GM13977 (cell line): ENCODE data around the gene STRA6.

ENCODE experiments used
- DNase-seq: peaks from one replicate; pipeline ENCODE4 v3.0.0; 2012; ENCODE audit warnings: low spot score
- CTCF ChIP-seq: IDR thresholded peaks from 2 replicates; pipeline ENCODE4 v1.5.1; 2012; ENCODE audit warnings: mild to moderate bottlenecking, control low read depth; ENCODE audit not compliant: insufficient read depth; ENCODE audit errors: extremely low read depth, missing control alignments
- in situ Hi-C: fragments of 300-500 bp; cut with MboI; formaldehyde crosslinking; loops from one replicate; pipeline ENCODE4 v1.12.0; 2022; ENCODE audit warnings: low sequenced_read_pairs, low pct_unique_long_range_greater_than_20kb, mixed read lengths, inconsistent platforms; ENCODE audit not compliant: unreplicated experiment

Gene STRA6

GRCh38 chr15:74155766-74156417 lies 46.7 kb downstream of the STRA6 start:
- DNase-seq = no peak
- in situ Hi-C loops = no loop called here
- no peak for TF ChIP-seq CTCF

- in situ Hi-C loops = no loop called here
- TF ChIP-seq CTCF = no peak
- DNase-seq = no peak
These were observed 55.5 kb downstream of the STRA6 start for GRCh38 chr15:74147051-74147450.

GRCh38 chr15:74146277-74146800 lies 56.2 kb downstream of the STRA6 start:
- no peak for TF ChIP-seq CTCF
- in situ Hi-C loops = no loop called here

GRCh38 chr15:74144153-74144775 lies 58.3 kb downstream of the STRA6 start:
- no peak for TF ChIP-seq CTCF
- in situ Hi-C loops = no loop called here
- no peak for DNase-seq

More at GRCh38 chr15:74146277-74146800, 56.2 kb downstream of the STRA6 start:
- DNase-seq = no peak

GRCh38 chr15:74141591-74141990 lies 61.0 kb downstream of the STRA6 start:
- DNase-seq = no peak
- in situ Hi-C loops = no loop called here
- no peak for TF ChIP-seq CTCF

GRCh38 chr15:74138642-74139041 lies 63.9 kb downstream of the STRA6 start:
- in situ Hi-C loops = no loop called here

More at GRCh38 chr15:74138642-74139041, 63.9 kb downstream of the STRA6 start:
- no peak for DNase-seq
- TF ChIP-seq CTCF = no peak
